GM19452 (cell line): ENCODE data around the gene INTU.

ENCODE experiments used
- ATAC-seq: cut with Tn5 transposase; IDR thresholded peaks from one replicate; pipeline ENCODE4 v1.9.1; 2021; ENCODE audit not compliant: unreplicated experiment

Gene INTU

DNA sequence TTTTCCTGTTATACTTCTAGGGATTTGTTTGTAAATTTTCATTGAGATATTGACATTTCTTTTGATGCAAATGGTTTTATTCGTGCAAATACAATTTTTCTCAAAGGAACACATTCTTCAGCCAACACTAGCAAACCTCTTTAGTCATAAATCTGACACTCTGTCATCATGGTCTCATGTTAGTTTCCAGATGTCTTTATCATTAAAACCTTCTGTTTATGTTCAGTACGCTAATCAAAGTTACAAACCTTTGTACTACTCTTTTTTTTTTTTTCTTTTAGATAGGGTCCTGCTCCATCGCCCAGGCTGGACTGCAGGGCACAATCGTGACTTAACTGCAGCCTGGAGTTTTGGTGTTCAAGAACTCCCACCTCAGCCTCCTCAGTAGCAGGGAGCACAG lies 104.5 kb downstream of the INTU start:
- ATAC-seq = no peak

DNA sequence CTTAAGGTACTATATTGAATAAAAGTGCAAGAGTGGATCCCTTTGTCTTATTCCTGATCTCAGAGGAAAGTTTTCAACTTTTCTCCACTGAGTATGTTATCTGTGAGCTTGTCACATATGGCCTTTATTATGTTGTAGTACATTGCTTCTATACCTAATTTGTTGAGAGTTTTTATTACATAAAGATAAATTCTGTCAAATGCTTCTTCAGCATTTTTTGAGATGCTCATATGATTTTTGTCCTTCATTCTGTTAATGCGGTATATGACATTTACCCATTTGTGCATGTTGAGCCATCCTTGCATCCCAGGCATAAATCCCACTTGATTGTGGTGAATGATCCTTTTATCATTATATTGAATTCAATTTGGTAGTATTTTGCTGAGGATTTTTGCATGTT lies 108.5 kb downstream of the INTU start:
- no peak for ATAC-seq

DNA sequence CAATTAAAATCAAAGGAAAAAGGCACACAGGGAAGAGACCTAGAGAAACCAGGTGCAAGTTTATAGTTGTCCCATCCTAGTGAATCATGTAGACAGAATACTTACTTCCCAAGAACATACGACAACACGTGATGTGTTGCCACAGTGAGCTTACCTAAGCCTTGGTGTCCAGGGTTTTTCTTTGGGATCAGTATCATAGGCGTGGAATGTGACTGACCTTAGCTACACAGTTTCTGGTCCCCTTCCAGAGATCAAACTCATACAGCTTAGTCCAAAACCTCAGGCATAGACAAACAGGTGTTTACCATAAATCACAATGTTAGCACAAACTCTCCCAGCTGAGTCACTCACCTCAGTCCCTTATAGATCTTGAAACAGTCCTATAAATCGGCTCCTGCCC lies 115.1 kb downstream of the INTU start:
- no peak for ATAC-seq

DNA sequence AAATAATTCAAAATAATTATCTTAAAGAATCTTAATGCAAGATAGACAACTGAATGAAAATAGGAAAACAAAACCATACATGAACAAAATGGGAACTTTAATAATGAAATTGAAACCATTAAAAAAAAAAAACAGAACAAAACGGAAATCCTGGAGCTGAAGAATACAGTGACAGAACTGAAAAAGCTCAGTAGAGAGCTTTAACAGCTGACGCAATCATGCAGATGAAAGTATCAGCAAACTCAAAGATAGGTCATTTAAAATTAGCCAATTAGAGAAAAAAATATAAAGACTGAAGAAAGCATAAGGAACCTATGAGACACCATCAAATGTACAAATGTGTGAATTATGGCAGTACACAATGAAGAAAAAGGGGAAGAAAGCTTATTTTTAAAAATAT lies 116.2 kb downstream of the INTU start:
- ATAC-seq = no peak

DNA sequence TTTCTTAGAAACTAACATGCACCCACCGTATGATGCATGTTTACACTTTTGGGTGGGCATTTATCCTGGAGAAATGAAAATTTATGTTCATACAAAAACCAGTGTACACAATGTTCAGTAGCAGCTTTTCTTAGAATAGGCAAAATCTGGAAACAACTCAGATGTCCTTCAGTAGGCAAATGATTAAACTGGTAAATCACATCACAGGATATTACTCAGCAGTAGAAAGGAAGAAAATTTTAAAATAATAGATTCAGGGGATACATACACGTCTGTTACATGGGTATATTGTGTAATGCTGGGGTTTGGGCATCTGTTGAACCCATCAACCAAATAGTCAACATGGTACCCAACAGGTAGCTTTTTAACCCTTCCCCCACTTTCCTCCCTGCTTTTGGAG lies 124.1 kb downstream of the INTU start:
- no peak for ATAC-seq

DNA sequence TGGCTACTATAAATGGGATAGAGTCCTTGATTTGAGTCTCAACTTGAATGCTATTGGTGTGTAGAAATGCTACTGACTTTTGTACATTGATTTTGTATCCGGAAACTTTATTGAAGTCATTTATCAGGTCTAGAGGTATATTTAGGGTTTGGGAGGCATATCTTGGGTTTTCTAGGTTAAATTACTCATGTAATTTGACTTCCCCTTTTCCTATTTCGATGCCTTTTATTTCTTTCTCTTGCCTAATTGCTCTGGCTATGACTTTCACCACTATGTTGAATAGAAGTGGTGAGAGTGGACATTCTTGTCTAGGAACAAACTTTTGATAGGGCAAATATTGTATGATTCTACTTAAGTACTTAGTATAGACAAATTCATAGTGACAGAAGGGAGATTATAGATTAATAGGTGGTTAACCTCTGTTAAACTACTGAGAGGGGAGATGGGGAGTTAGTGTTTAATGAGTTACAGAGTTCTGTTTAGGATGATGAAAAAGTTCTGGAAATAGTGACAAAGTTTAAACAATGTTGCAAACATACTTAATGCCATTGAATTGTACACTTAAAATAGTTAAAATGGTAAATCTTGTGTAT lies 126.6 kb downstream of the INTU start:
- peak; percentile 90 for ATAC-seq

DNA sequence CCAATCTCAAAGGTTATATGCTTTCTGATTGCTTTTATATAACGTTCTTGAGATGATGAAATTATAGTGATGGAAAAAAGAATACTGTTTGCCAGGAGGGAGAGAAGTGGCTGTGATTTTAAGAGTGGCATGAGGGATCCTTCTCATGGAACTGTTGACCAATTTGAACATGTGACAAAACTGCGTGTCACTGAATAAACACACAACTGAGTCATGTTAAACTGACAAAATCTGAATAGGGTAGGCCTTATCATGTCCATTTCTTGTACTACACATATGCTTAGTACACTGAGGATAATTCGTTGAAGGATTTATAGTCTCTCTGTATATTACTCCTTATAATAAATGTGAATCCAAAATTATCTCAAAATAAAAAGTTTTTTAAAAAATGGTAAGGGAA lies 127.1 kb downstream of the INTU start:
- ATAC-seq = peak; percentile 10

DNA sequence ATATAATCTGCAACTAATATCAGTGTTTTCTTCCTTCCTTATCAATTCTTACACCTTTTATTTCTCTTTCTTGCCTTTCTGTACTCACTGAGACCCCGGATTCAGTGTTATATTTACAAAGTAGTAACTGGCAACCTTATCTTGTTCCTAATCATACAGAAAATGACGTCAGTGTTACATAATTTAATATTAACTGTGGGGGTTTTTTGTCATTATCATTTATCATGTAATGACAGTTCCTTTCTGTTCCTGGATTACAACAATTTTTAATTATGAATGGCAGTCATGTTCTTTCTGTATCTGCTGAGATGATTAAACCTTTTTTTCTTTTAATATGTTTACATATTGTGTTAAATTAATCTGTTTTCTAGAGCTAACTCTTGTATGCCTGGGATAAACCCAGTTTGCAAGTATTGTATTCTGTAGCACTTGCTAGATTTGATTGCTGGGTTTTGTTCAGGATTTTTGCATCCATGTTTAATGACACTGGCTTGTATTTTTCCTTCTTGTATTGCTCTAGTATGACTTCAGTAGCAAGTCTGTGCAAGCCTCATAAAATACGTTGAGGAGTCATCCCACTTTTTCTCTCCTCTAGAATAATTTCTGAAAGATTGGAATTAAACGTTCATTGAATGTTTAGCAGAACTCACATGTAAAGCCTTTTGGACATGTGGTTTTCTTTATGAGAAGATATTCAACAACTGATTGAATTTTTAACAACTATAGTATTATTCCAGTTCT lies 138.9 kb downstream of the INTU start:
- no peak for ATAC-seq

DNA sequence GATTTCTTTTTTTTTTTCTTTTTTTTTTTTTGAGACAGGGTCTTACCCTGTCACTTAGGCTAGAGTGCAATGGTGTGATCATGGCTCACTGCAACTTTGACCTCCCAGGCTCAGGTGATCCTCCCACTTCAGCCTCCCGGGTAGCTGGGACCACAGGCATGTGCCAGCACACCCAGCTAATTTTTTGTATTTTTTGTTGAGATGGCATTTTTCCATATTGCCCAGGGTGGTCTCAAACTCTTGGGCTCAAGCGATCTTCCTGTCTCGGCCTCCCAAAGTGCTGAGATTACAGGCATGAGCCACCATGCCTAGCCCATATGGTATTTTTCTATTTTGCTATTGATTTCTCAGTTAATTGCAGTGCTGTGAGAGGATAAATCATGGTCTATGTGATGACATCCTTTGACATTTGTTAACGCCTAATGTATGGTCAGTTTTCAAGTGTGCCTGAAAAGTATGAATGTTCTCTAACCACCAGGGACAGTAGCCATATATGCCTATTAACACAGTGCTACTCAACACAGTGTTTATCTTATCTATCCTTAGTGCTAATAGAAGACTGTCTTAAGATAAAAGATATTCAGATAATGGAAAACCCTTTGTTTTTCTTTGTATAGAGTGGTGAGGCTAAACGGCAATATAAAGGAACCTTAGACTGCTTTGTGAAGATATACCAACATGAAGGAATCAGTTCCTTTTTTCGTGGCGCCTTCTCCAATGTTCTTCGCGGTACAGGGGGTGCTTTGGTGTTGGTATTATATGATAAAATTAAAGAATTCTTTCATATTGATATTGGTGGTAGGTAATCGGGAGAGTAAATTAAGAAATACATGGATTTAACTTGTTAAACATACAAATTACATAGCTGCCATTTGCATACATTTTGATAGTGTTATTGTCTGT lies 140.3 kb downstream of the INTU start:
- no peak for ATAC-seq

DNA sequence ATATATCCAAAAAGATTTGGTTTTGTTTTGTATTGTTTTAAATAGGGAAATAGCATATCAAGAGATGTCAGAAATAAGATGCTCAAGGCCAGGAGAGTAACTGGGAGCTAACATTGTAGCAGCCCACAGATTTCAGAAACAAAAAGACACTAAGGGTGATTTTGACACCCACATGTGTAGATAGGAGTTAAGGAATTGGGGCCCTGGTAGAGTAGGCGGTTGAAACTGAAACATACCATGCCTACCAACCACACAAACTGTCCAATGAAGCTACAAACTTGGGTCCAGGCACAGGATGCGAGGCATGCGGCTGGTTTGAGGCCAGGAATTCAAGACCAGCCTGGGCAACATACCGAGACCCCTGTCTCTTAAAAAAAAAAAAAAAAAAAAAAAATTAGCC lies 143.1 kb downstream of the INTU start:
- no peak for ATAC-seq
